Right lobe of liver (tissue), 6 donors: Measurements from ENCODE around the gene BACH1. TPM values are rescaled to one million over a fixed set of nuclear protein-coding genes. Genes with fewer than 3 reads are reported as not detected.

Source experiments
- ATAC-seq, 4 donors: fragments of 200-7000 bp; cut with Tn5 transposase; one replicate each; pipeline ENCODE4 v1.9.1; 2020; ENCODE audit warnings: mild to moderate bottlenecking in 4 of 4, moderate library complexity in 4 of 4
- DNase-seq, 3 donors: peaks; one replicate each; pipeline ENCODE4 v3.0.0-alpha.2; 2020
- H3K27ac ChIP-seq, 3 donors: fragments of 200-600 bp; one replicate each; pipeline ENCODE4 v1.8.0; 2022
- H3K27me3 ChIP-seq, 2 donors: fragments of 200-600 bp; one replicate each; pipeline ENCODE4 v1.8.0; 2022
- H3K36me3 ChIP-seq, 4 donors: fragments of 200-600 bp; sonication (generic) in 1 of 4; one replicate each; pipeline versions ENCODE4 v1.5.1 to v1.8.0; 2017 to 2022; ENCODE audit warnings: control low read depth in 1 of 4
- H3K4me1 ChIP-seq, 4 donors: fragments of 200-600 bp; sonication (generic) in 1 of 4; one replicate each; pipeline versions ENCODE4 v1.5.1 to v1.8.0; 2017 to 2022; ENCODE audit warnings: control low read depth in 1 of 4
- H3K4me3 ChIP-seq, 3 donors: fragments of 200-600 bp; one replicate each; pipeline ENCODE4 v1.8.0; 2022
- H3K9me3 ChIP-seq, 4 donors: fragments of 200-600 bp; sonication (generic) in 1 of 4; one replicate each; pipeline versions ENCODE4 v1.5.1 to v1.8.0; 2017 to 2022; ENCODE audit warnings: control low read depth in 1 of 4
- CTCF ChIP-seq, 4 donors: fragments of 200-600 bp in 3 of 4; fragments of 450-650 bp in 1 of 4; IDR thresholded peaks; one replicate each; pipeline versions ENCODE4 v1.5.1 to v1.8.0; 2016 to 2022; ENCODE audit warnings: antibody characterized with exemption in 4 of 4, mild to moderate bottlenecking in 2 of 4
- POLR2A ChIP-seq: fragments of 450-650 bp; IDR thresholded peaks from one replicate; pipeline ENCODE4 v1.6.1; 2017; ENCODE audit warnings: antibody characterized with exemption, mild to moderate bottlenecking
- WGBS: methylation state at CpG from one replicate; pipeline ENCODE4 v1.1.6; 2018; ENCODE audit warnings: low coverage, low lambda C conversion rate; ENCODE audit not compliant: insufficient coverage; ENCODE audit errors: missing lambda C conversion rate; 5-methylcytosine and 5-hydroxymethylcytosine counted together
- intact Hi-C, 2 donors: fragments of 100-400 bp; cut with DNase I; formaldehyde crosslinking; loops; one replicate each; pipeline versions ENCODE4 v1.11.2 to v1.14.1; 2022
- total RNA-seq, 6 experiments: library from RNA; depleted of rRNA in 2 of 6; stranded (reverse); fragments of >200 nt in 2 of 6; fragmentation: NEBNext Ultra II Directional in 3 of 6; extraction: Animal tissue kit (Norgen Biotek cat#: 25700) in 3 of 6; gene quantifications; one replicate each; pipeline versions ENCODE4 v1.1.0 to v1.2.4, GENCODE V29; 2016 to 2023
- donor health status: DM: no; HTN: yes; CAD: no.
- donor health status: DM: no; HTN: no; CAD: no.
- donor health status: DM: no; HTN: no; CAD: no.
- donor health status: DM: no; HTN: yes; CAD: no.
- donor health status: DM: no; HTN: yes; CAD: no.

BACH1 gene
- total RNA-seq, 6 experiments from 2014 or later = 22.7 to 57.5 (median 27.2) TPM

- intact Hi-C loops = no loop called here
- Histone ChIP-seq H3K27ac (no peak overlapping the region), H3K36me3 (peaks cover 0 to 54% (median 6%) of the 10 kb centered on the region in 4 donors), H3K4me3 (no peak overlapping the region), H3K9me3 (no peaks in the 10 kb centered on the region), H3K4me1 (peaks cover 0 to 6% (median 0%) of the 10 kb centered on the region in 4 donors), H3K27me3 (no peaks in the 10 kb centered on the region)
- no peak for TF ChIP-seq CTCF (IDR thresholded peaks at IDR 0.05)
- TF ChIP-seq POLR2A = no peak
- 85% methylated on average over 1 of the region's 1 CpG for WGBS
- DNase-seq (no peak), ATAC-seq (no peak)
Observed at GRCh38 chr21:29330797-29331196, 32.1 kb downstream of the BACH1 start.

- no peak for TF ChIP-seq CTCF (IDR thresholded peaks at IDR 0.05)
- Histone ChIP-seq H3K4me3 (no peak overlapping the region), H3K27me3 (no peaks in the 10 kb centered on the region), H3K9me3 (no peaks in the 10 kb centered on the region), H3K27ac (no peak overlapping the region), H3K4me1 (peaks cover 0 to 6% (median 0%) of the 10 kb centered on the region in 4 donors), H3K36me3 (peaks cover 0 to 38% (median 2%) of the 10 kb centered on the region in 4 donors)
- no peak for DNase-seq
- intact Hi-C loops = no loop called here
- 75% methylated on average over 9 of the region's 10 CpGs for WGBS
- ATAC-seq = no peak
Observed at GRCh38 chr21:29332461-29333362, 34.0 kb downstream of the BACH1 start.

- H3K4me3 ChIP-seq = no peak overlapping the region
- 58% methylated on average over 1 of the region's 1 CpG for WGBS
- no peak overlapping the region for H3K27ac ChIP-seq
- TF ChIP-seq POLR2A (no peak), CTCF (IDR thresholded peaks at IDR 0.05) (no peak)
- DNase-seq (no peak), ATAC-seq (no peak)
- H3K9me3 ChIP-seq = no peaks in the 10 kb centered on the region
- no peaks in the 10 kb centered on the region for H3K27me3 ChIP-seq
- intact Hi-C loops = no loop called here
- H3K4me1 ChIP-seq = peaks cover 0 to 6% (median 0%) of the 10 kb centered on the region in 4 donors
- H3K36me3 ChIP-seq = peaks cover 0 to 31% (median 2%) of the 10 kb centered on the region in 4 donors
Observed at GRCh38 chr21:29333406-29333805, 34.7 kb downstream of the BACH1 start.

- Histone ChIP-seq H3K9me3 (no peaks in the 10 kb centered on the region), H3K27me3 (no peaks in the 10 kb centered on the region), H3K27ac (no peak overlapping the region), H3K4me1 (peaks cover 0 to 8% (median 0%) of the 10 kb centered on the region in 4 donors), H3K4me3 (no peak overlapping the region), H3K36me3 (peaks cover 0 to 17% (median 2%) of the 10 kb centered on the region in 4 donors)
- no peak for TF ChIP-seq CTCF (IDR thresholded peaks at IDR 0.05)
- intact Hi-C loops = no loop called here
- DNase-seq = no peak
- peak in 1 of 4 donors; percentile 23 for ATAC-seq
- WGBS = 75% methylated on average over 9 of the region's 11 CpGs
Observed at GRCh38 chr21:29334717-29335428, 36.2 kb downstream of the BACH1 start.
